Liver (tissue), 9 donors: ENCODE data around the gene TTLL12. TPM values are rescaled to one million over a fixed set of nuclear protein-coding genes. Genes with fewer than 3 reads are reported as not detected.
A peak's percentile ranks its signal among the peaks of the same experiment; 100 is the strongest.

Source experiments
- DNase-seq: peaks from one replicate; pipeline ENCODE4 v3.0.0-alpha.2; 2017; ENCODE audit warnings: low spot score
- H3K27ac ChIP-seq, 2 donors: one replicate each; pipeline ENCODE4 v1.7.0; 2013; ENCODE audit warnings: inconsistent platforms in 2 of 2, low read length in 2 of 2, control low read depth in 1 of 2, low read depth in 1 of 2, mild to moderate bottlenecking in 1 of 2
- H3K27me3 ChIP-seq, 4 donors: one replicate each; pipeline versions ENCODE4 v1.6.1 to v1.7.0; 2013; ENCODE audit warnings: low read length in 3 of 4, inconsistent platforms in 1 of 4, mild to moderate bottlenecking in 1 of 4, moderate library complexity in 1 of 4; ENCODE audit not compliant: control insufficient read depth in 4 of 4, insufficient read depth in 4 of 4
- H3K36me3 ChIP-seq, 4 donors: one replicate each; pipeline versions ENCODE4 v1.6.1 to v1.7.0; 2013; ENCODE audit warnings: low read length in 3 of 4, mild to moderate bottlenecking in 3 of 4, low read depth in 1 of 4, moderate library complexity in 1 of 4; ENCODE audit not compliant: control insufficient read depth in 4 of 4, insufficient read depth in 3 of 4
- H3K4me1 ChIP-seq, 4 donors: one replicate each; pipeline versions ENCODE4 v1.6.1 to v1.7.0; 2013; ENCODE audit warnings: low read length in 3 of 4, mild to moderate bottlenecking in 3 of 4, moderate library complexity in 1 of 4; ENCODE audit not compliant: control insufficient read depth in 4 of 4, insufficient read depth in 4 of 4
- H3K4me3 ChIP-seq, 3 donors: one replicate each; pipeline versions ENCODE4 v1.6.1 to v1.7.0; 2013; ENCODE audit warnings: low read length in 3 of 3, control low read depth in 1 of 3, low read depth in 1 of 3, mild to moderate bottlenecking in 1 of 3
- H3K9ac ChIP-seq, 2 donors: one replicate each; pipeline ENCODE4 v1.7.0; 2013; ENCODE audit warnings: low read length in 2 of 2, mild to moderate bottlenecking in 2 of 2, moderate library complexity in 2 of 2, control low read depth in 1 of 2, low read depth in 1 of 2
- H3K9me3 ChIP-seq, 4 donors: one replicate each; pipeline versions ENCODE4 v1.6.1 to v1.7.0; 2013; ENCODE audit warnings: low read length in 3 of 4; ENCODE audit not compliant: control insufficient read depth in 4 of 4
- EGR1 ChIP-seq, 2 donors: IDR thresholded peaks; 2 replicates each; pipeline ENCODE4 v1.6.1; 2016 to 2018; ENCODE audit warnings: antibody characterized with exemption in 2 of 2, low read depth in 2 of 2
- FOXA1 ChIP-seq: IDR thresholded peaks from 2 replicates; pipeline ENCODE4 v1.6.1; 2016; ENCODE audit warnings: antibody characterized with exemption
- FOXA2 ChIP-seq: IDR thresholded peaks from 2 replicates; pipeline ENCODE4 v1.6.1; 2016; ENCODE audit warnings: antibody characterized with exemption
- GABPA ChIP-seq, 2 donors: IDR thresholded peaks in 1 of 2; conservative IDR thresholded peaks in 1 of 2; 2 replicates each; pipeline ENCODE4 v1.6.1; 2016; ENCODE audit warnings: antibody characterized with exemption in 2 of 2, mild to moderate bottlenecking in 1 of 2, moderate library complexity in 1 of 2
- HNF4A ChIP-seq, 2 donors: conservative IDR thresholded peaks; 2 replicates each; pipeline ENCODE4 v1.6.1; 2016; ENCODE audit warnings: antibody characterized with exemption in 2 of 2, mild to moderate bottlenecking in 2 of 2
- HNF4G ChIP-seq: IDR thresholded peaks from 2 replicates; pipeline ENCODE4 v1.6.1; 2016; ENCODE audit warnings: antibody characterized with exemption
- NR2F2 ChIP-seq: IDR thresholded peaks from 2 replicates; pipeline ENCODE4 v1.6.1; 2016; ENCODE audit warnings: antibody characterized with exemption
- RAD21 ChIP-seq, 2 donors: IDR thresholded peaks; 2 replicates each; pipeline ENCODE4 v1.6.1; 2016; ENCODE audit warnings: antibody characterized with exemption in 2 of 2, mild to moderate bottlenecking in 2 of 2
- SP1 ChIP-seq: IDR thresholded peaks from 2 replicates; pipeline ENCODE4 v1.6.1; 2018; ENCODE audit warnings: antibody characterized with exemption, mild to moderate bottlenecking
- YY1 ChIP-seq: IDR thresholded peaks from 2 replicates; pipeline ENCODE4 v1.6.1; 2016; ENCODE audit warnings: antibody characterized with exemption, mild to moderate bottlenecking
- WGBS: extraction: QIAGEN DNeasy Blood & Tissue Kit; methylation state at CpG from one replicate; pipeline ENCODE4 v1.1.7; 2013; 5-methylcytosine and 5-hydroxymethylcytosine counted together
- polyA plus RNA-seq, 2 donors: library from polyadenylated mRNA; stranded (reverse) in 1 of 2; unstranded in 1 of 2; fragments of 200-250 nt in 1 of 2; fragments of >200 nt in 1 of 2; fragmentation: Nextera tagmentation in 1 of 2; extraction: Ambion mirVana in 1 of 2; gene quantifications; one replicate each; pipeline versions ENCODE4 v1.2.1 to v1.2.3, GENCODE V29; 2013 to 2015
- total RNA-seq, 2 donors: library from RNA; depleted of rRNA; stranded (reverse); fragments of >200 nt; gene quantifications; one replicate each; pipeline ENCODE4 v1.2.3, GENCODE V29; 2014
- TF ChIP-seq, protein P1 (sequence below): fragments of 150-350 bp; IDR thresholded peaks from 2 replicates; pipeline ENCODE4 v1.5.1; 2017; ENCODE audit warnings: improper control_type of control experiment, low read depth, low read length; ENCODE audit not compliant: missing input control
- TF ChIP-seq, protein P2 (sequence below): IDR thresholded peaks from 2 replicates; pipeline ENCODE4 v1.6.1; 2016; ENCODE audit warnings: antibody characterized with exemption
- TF ChIP-seq, protein P3 (sequence below): IDR thresholded peaks from 2 replicates; pipeline ENCODE4 v1.6.1; 2016; ENCODE audit warnings: antibody characterized with exemption
- TF ChIP-seq, protein P4 (sequence below): IDR thresholded peaks from 2 replicates; pipeline ENCODE4 v1.6.1; 2016; ENCODE audit warnings: antibody characterized with exemption, mild to moderate bottlenecking
- TF ChIP-seq, protein P5 (sequence below): IDR thresholded peaks from 2 replicates; pipeline ENCODE4 v1.6.1; 2016; ENCODE audit warnings: antibody characterized with exemption
- donor health status: healthy.
- donor health status: healthy.
- donor health status: healthy.
- donor health status: healthy.
- donor health status: healthy.

TTLL12 gene
- total and polyA plus RNA-seq, 4 donors: 13.7 to 43.9 (median 20.5) TPM

DNA sequence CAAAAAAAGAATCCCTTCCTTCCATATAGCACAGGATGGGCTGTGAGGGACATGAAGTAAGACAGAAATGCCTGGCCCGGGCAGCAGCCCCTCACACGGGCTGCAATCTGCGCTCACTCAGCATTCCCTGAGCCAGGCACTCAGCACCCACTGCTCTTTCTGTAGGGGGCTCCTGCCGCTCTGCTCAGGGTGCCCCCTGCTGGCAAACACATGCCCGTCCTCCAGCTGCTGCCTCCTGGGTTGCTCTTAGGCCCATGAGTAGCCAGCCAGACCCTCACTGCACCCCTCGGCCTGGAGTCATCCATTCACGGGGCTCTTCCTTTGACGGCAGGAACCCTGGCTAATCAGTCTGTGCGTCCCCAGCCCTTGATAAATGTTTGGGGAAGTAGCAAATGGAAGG lies 50.7 kb downstream of the TTLL12 start:
- no peaks in the 10 kb centered on the region for H3K27me3 ChIP-seq
- no peaks in the 10 kb centered on the region for H3K4me1 ChIP-seq
- H3K4me3 ChIP-seq: no peak overlapping the region
- TF ChIP-seq, protein P1, sequence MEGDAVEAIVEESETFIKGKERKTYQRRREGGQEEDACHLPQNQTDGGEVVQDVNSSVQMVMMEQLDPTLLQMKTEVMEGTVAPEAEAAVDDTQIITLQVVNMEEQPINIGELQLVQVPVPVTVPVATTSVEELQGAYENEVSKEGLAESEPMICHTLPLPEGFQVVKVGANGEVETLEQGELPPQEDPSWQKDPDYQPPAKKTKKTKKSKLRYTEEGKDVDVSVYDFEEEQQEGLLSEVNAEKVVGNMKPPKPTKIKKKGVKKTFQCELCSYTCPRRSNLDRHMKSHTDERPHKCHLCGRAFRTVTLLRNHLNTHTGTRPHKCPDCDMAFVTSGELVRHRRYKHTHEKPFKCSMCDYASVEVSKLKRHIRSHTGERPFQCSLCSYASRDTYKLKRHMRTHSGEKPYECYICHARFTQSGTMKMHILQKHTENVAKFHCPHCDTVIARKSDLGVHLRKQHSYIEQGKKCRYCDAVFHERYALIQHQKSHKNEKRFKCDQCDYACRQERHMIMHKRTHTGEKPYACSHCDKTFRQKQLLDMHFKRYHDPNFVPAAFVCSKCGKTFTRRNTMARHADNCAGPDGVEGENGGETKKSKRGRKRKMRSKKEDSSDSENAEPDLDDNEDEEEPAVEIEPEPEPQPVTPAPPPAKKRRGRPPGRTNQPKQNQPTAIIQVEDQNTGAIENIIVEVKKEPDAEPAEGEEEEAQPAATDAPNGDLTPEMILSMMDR: peak; percentile 30
- no peak for TF ChIP-seq FOXA1
- TF ChIP-seq HNF4A (conservative IDR thresholded peaks at IDR 0.05): no peak
- TF ChIP-seq, protein P2, sequence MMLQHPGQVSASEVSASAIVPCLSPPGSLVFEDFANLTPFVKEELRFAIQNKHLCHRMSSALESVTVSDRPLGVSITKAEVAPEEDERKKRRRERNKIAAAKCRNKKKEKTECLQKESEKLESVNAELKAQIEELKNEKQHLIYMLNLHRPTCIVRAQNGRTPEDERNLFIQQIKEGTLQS: no peak
- peak; percentile 50 for TF ChIP-seq NR2F2
- no peak for TF ChIP-seq HNF4G
- TF ChIP-seq, protein P3, sequence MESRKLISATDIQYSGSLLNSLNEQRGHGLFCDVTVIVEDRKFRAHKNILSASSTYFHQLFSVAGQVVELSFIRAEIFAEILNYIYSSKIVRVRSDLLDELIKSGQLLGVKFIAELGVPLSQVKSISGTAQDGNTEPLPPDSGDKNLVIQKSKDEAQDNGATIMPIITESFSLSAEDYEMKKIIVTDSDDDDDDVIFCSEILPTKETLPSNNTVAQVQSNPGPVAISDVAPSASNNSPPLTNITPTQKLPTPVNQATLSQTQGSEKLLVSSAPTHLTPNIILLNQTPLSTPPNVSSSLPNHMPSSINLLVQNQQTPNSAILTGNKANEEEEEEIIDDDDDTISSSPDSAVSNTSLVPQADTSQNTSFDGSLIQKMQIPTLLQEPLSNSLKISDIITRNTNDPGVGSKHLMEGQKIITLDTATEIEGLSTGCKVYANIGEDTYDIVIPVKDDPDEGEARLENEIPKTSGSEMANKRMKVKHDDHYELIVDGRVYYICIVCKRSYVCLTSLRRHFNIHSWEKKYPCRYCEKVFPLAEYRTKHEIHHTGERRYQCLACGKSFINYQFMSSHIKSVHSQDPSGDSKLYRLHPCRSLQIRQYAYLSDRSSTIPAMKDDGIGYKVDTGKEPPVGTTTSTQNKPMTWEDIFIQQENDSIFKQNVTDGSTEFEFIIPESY: no peak
- peak; percentile 36 to 57 for TF ChIP-seq RAD21 (IDR thresholded peaks at IDR 0.05)
- TF ChIP-seq, protein P4, sequence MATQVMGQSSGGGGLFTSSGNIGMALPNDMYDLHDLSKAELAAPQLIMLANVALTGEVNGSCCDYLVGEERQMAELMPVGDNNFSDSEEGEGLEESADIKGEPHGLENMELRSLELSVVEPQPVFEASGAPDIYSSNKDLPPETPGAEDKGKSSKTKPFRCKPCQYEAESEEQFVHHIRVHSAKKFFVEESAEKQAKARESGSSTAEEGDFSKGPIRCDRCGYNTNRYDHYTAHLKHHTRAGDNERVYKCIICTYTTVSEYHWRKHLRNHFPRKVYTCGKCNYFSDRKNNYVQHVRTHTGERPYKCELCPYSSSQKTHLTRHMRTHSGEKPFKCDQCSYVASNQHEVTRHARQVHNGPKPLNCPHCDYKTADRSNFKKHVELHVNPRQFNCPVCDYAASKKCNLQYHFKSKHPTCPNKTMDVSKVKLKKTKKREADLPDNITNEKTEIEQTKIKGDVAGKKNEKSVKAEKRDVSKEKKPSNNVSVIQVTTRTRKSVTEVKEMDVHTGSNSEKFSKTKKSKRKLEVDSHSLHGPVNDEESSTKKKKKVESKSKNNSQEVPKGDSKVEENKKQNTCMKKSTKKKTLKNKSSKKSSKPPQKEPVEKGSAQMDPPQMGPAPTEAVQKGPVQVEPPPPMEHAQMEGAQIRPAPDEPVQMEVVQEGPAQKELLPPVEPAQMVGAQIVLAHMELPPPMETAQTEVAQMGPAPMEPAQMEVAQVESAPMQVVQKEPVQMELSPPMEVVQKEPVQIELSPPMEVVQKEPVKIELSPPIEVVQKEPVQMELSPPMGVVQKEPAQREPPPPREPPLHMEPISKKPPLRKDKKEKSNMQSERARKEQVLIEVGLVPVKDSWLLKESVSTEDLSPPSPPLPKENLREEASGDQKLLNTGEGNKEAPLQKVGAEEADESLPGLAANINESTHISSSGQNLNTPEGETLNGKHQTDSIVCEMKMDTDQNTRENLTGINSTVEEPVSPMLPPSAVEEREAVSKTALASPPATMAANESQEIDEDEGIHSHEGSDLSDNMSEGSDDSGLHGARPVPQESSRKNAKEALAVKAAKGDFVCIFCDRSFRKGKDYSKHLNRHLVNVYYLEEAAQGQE: no peak
- TF ChIP-seq GABPA (IDR thresholded peaks at IDR 0.05 in 1 of 2, conservative IDR thresholded peaks at IDR 0.05 in 1 of 2): no peak
- no peak for TF ChIP-seq EGR1 (IDR thresholded peaks at IDR 0.05; ENCODE audit: low read depth in 2 of 2)
- no peaks in the 10 kb centered on the region for H3K9me3 ChIP-seq
- H3K9ac ChIP-seq: no peak overlapping the region
- peak overlapping the region in 1 of 2 donors; percentile 18 for H3K27ac ChIP-seq
- no peak for DNase-seq
- peaks cover 3 to 53% (median 10%) of the 10 kb centered on the region in 4 donors for H3K36me3 ChIP-seq
- 61% methylated on average over 9 of the region's 9 CpGs for WGBS

DNA sequence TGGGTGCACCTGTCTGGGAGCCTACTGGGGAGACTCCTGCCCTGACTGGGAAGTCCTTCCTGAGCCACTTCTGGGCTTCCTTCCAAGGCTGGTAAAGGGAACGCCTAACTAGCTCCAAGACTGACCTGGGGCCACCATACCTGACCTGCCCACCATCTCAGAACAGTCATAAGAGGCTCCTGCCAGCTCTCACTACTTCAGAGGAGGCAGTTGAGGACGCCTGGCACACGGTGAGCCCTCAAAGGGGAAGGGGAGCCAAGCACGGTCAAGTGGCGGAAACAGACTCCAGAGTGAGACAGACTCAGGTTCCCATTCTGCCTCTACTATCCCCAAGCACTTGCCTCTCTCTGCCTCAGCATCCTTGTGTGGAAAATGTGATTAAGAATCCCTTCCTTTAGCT lies 51.4 kb downstream of the TTLL12 start:
- Histone ChIP-seq H3K36me3 (peaks cover 3 to 53% (median 10%) of the 10 kb centered on the region in 4 donors), H3K9ac (no peak overlapping the region), H3K4me3 (no peak overlapping the region), H3K4me1 (no peaks in the 10 kb centered on the region), H3K27me3 (no peaks in the 10 kb centered on the region), H3K9me3 (no peaks in the 10 kb centered on the region), H3K27ac (no peak overlapping the region)
- no peak for DNase-seq
- WGBS: 96% methylated on average over 5 of the region's 5 CpGs
- TF ChIP-seq EGR1 (IDR thresholded peaks at IDR 0.05; ENCODE audit: low read depth in 2 of 2): no peak
- no peak for TF ChIP-seq HNF4G
- TF ChIP-seq, protein P5, sequence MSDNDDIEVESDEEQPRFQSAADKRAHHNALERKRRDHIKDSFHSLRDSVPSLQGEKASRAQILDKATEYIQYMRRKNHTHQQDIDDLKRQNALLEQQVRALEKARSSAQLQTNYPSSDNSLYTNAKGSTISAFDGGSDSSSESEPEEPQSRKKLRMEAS: no peak
- TF ChIP-seq SP1: no peak
- no peak for TF ChIP-seq HNF4A (conservative IDR thresholded peaks at IDR 0.05)
- TF ChIP-seq, protein P1: no peak
- no peak for TF ChIP-seq YY1
- TF ChIP-seq FOXA1: no peak
- TF ChIP-seq, protein P4: no peak
- TF ChIP-seq, protein P3: no peak
- no peak for TF ChIP-seq FOXA2
